HG03354 (cell line): ENCODE measurements around the gene TAF7.
"Not testable (repeated sequence)": the region's sequence is repeated elsewhere in the genome, so short reads cannot be mapped to it uniquely, and the experiment has no call there.

ENCODE experiments used
- ATAC-seq: cut with Tn5 transposase; IDR thresholded peaks from one replicate; pipeline ENCODE4 v1.9.1; 2021; ENCODE audit warnings: mild to moderate bottlenecking; ENCODE audit not compliant: unreplicated experiment, poor library complexity, severe bottlenecking

The TAF7 gene

GRCh38 chr5:141320225-141321169, at the start of gene TAF7:
Gene TAF7, minus strand, starts transcription at chr5:141320784. Its CDS starts 740 bp downstream, at chr5:141320044.
- ATAC-seq = peak; percentile 96

DNA sequence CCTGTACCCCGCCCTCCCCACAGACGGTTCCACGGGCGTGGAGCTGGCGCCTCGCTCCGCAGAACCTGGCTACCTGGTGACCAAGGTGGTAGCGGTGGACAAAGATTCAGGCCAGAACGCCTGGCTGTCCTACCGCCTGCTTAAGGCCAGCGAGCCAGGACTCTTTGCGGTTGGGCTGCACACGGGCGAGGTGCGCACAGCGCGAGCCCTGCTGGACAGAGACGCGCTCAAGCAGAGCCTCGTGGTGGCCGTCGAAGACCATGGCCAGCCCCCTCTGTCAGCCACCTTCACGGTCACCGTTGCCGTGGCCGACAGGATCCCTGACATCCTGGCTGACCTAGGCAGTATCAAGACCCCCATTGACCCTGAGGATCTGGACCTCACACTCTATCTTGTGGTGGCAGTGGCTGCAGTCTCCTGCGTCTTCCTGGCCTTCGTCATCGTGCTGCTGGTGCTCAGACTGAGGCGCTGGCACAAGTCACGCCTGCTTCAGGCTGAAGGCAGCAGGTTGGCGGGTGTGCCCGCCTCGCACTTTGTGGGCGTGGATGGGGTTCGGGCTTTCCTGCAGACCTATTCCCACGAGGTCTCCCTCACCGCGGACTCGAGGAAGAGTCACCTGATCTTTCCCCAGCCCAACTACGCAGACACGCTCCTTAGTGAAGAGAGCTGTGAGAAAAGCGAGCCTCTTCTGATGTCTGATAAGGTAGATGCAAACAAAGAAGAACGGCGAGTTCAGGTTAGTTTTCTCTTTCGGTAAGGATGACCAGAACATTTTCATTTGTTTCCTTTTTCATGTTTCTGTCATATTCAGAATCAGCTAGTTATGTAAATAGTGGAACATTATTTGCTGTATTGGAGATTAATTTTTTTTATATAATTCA, 45.7 kb upstream of the TAF7 start:
- ATAC-seq = no peak

- ATAC-seq = no peak
Measured at GRCh38 chr5:141363952-141364660, 43.5 kb upstream of the TAF7 start, which contains the start of gene PCDHGA5. Gene PCDHGA5, plus strand, starts transcription at chr5:141364162. Its CDS starts 169 bp downstream, at chr5:141364331.

- no peak for ATAC-seq
Measured at GRCh38 chr5:141362719-141363118, 42.1 kb upstream of the TAF7 start.

- no peak for ATAC-seq
Measured at GRCh38 chr5:141360685-141361084, 40.1 kb upstream of the TAF7 start.

DNA sequence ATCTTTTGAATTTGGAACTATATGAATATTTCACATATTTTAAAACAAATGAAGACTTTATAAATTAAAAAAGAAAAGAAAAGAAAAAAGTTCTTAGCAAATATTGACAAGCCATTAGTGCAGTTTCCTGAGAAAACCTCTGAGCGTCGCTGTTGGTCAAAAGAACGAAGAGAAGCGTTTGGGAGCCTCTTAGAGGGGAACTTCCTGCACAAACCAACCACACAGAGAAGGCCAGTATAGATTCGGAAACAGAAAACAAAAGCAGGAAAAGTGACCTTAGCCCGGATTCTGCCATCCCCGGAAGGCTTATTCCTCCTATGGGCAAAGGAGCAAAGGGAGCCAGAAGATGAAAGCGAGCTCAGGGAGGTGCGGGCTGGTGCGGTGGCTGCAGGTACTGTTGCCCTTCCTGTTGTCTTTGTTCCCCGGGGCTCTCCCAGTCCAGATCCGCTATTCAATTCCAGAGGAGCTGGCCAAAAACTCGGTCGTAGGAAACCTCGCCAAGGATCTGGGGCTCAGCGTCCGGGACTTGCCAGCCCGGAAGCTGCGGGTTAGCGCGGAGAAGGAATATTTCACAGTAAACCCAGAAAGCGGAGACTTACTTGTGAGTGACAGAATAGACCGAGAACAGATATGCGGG, 39.3 kb upstream of the TAF7 start, which contains the start of gene PCDHGB2:
Gene PCDHGB2 (plus strand): TSS at position 205 of the 637 bp plus-strand sequence. CDS start 142 bp downstream, at position 347.
- peak; percentile 65 for ATAC-seq

DNA sequence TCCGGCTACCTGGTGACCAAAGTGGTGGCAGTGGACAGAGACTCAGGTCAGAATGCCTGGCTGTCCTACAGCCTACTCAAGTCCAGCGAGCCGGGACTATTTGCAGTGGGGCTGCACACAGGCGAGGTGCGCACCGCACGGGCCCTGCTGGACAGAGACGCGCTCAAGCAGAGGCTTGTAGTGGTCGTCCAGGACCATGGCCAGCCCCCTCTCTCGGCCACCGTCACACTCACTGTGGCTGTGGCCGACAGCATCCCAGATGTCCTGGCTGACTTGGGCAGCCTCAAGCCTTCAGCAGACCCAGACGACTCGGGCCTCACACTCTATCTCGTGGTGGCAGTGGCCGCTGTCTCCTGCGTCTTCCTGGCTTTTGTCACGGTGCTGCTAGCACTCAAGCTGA, 36.4 kb upstream of the TAF7 start:
- ATAC-seq = no peak

GRCh38 chr5:141356133-141356532, 35.5 kb upstream of the TAF7 start:
- ATAC-seq = no peak

DNA sequence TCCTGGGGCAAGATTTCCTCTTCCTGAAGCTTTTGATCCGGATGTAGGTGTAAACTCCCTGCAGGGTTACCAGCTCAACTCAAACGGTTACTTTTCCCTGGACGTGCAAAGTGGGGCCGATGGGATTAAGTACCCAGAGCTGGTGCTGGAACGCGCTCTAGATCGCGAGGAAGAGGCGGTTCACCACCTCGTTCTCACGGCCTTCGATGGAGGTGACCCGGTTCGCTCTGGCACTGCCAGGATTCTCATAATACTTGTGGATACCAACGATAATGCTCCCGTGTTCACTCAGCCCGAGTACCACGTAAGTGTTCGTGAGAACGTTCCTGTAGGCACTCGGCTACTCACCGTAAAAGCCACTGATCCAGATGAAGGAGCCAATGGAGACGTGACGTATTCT, 35.1 kb upstream of the TAF7 start:
- ATAC-seq = no peak

DNA sequence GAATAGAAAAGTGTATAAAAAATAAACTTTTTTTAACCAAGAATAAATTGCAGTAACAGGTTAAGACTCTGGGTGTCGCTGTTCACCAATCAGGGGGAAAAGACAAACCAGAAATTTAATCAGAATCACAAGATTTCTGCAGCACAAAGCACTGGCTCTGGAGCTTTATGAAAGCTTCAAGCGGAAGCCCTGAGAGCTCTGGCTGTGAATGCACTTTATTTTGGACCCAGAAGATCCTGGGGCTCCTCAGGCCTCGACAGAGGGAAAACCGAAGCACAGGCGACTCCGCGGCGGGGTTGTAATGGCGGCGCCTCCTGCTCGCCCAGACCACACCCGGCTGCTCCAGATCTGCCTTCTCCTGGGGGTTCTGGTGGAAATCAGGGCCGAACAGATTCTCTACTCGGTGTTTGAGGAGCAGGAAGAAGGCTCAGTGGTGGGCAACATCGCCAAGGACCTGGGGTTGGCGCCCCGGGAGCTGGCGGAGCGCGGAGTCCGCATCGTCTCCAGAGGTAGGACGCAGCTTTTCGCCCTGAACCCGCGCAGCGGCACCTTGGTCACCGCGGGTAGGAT, 34.4 kb upstream of the TAF7 start, which contains the start of gene PCDHGA4:
Gene PCDHGA4 (plus strand): TSS at position 122 of the 570 bp plus-strand sequence. CDS start 87 bp downstream, at position 209.
- no peak for ATAC-seq

DNA sequence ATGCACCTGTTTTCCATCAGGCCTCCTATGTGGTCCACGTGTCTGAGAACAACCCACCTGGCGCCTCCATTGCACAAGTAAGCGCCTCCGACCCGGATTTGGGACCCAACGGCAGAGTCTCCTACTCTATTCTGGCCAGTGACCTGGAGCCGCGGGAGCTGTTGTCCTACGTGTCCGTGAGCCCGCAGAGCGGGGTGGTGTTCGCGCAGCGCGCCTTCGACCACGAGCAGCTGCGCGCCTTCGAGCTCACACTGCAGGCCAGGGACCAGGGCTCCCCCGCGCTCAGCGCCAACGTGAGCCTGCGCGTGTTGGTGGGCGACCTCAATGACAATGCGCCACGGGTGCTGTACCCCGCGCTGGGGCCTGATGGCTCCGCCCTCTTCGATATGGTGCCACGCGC, 31.0 kb upstream of the TAF7 start:
- ATAC-seq = no peak

DNA sequence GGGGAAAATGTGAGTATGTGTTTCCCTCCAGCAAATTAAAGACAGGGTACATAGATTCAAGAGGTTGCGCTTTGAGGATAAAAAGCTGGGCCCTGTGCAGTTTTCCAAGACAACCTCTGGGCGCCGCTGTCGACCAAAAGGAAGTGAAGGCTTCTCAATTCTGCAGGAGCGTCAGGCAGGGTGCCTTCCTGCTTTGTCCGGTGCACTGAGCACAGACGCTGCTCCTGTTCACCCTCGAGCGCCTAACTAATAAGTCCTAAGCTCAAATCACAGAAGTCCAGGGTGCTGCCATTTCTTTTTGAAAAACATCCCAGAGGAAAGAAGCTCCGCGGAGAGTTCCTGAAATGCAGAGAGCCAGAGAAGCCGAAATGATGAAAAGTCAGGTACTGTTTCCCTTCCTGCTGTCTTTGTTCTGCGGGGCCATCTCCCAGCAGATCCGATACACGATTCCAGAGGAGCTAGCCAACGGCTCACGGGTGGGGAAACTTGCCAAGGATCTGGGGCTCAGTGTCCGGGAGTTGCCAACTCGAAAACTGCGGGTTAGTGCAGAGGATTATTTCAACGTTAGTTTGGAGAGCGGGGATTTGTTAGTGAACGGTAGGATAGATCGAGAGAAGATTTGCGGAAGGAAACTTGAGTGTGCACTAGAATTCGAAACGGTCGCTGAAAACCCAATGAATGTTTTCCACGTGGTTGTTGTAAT, 29.5 kb upstream of the TAF7 start, which contains the start of gene PCDHGB1:
Gene PCDHGB1 (plus strand): TSS at position 183 of the 703 bp plus-strand sequence. CDS start 162 bp downstream, at position 345.
- no peak for ATAC-seq

DNA sequence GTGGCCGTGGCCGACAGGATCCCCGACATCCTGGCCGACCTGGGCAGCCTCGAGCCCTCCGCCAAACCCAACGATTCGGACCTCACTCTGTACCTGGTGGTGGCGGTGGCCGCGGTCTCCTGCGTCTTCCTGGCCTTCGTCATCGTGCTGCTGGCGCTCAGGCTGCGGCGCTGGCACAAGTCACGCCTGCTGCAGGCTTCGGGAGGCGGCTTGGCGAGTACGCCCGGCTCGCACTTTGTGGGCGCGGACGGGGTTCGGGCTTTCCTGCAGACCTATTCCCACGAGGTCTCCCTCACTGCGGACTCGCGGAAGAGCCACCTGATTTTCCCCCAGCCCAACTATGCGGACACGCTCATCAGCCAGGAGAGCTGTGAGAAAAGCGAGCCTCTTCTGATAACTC, 25.4 kb upstream of the TAF7 start:
- ATAC-seq = not testable (repeated sequence)

DNA sequence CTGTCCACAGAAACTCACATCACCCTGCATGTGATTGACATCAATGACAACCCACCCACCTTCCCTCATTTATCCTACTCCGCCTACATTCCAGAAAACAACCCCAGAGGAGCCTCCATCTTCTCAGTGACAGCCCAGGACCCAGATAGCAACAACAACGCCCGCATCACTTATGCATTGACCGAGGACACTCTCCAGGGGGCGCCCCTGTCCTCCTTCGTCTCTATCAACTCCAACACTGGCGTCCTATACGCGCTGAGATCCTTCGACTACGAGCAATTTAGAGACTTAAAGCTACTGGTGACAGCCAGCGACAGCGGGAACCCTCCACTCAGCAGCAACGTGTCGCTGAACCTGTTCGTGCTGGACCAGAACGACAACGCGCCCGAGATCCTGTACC, 24.7 kb upstream of the TAF7 start:
- no peak for ATAC-seq

DNA sequence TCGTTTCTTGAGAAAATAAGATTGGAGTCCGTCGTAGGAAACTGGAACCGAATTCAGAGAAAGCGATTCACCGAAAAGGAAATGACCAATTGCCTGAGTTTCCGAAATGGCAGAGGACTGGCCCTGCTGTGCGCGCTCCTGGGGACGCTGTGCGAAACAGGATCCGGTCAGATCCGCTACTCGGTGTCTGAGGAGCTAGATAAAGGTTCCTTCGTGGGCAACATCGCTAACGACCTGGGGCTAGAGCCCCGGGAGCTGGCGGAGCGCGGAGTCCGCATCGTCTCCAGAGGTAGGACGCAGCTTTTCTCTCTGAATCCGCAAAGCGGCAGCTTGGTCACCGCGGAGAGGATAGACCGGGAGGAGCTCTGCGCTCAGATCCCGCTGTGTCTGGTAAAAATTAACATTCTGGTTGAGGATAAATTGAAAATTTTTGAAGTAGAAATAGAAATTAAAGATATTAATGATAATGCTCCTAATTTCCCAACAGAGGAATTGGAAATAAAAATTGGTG, 23.4 kb upstream of the TAF7 start:
- ATAC-seq = no peak

DNA sequence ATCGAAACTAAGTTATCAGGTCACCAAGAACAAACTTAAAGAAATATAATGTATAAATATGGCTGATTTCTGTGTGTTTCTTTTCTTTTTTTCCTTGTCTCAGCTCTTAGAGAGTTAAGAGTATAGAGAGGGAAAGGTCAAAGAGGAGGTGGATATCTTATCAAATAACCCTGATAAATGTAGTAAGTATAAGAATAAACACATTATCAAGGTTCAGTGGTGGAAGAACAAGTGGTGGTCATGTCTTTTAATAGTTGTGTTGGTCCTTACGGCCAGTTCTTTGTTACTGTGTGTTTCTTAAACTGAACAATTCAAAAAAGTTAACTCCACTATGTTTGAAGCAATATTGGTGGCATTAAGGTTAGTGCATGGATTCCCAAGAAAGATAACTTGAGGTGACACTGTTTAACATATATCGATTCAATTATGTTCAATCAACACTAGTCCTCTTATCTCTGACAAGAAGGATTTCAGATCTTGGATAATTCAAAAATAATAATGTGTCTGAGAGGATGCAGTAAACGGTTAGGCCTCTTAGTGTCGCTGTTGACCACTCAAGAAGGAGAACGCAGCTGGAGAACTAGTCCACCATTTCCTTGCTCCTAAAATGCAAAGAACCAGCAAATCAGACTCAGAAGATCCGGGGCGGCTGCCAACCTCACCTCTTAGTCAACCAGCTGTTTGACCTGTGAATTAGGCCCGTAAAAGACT, 22.8 kb upstream of the TAF7 start, which contains the start of gene PCDHGA3:
Gene PCDHGA3 (plus strand): TSS at position 588 of the 711 bp plus-strand sequence. CDS start 205 bp downstream, outside the sequence.
- no peak for ATAC-seq

DNA sequence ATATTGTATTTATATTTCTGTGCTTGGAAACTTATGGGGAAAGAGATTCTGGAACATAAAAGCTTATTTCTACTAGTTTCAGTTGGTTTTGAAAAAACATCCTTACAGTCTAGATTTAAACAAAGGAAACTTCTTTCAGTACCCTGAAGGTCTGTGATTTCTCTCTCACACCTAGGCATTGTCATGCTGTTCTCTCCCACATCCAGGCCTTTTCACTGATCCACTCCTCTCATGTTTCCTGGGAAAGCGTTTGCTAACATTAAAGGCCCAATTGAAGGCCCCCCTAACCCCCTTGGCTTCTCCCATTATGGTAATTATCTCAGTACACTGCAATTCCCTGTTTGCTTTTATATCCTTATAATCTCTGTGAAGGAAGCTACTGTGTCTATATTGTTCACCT, 22.2 kb upstream of the TAF7 start:
- no peak for ATAC-seq
